WTC11 (cell line): ENCODE results near the gene FAM216B.

ENCODE experiments used
- CDX4 ChIP-seq: fragments of 250-450 bp; sonication (Bioruptor Pico); IDR thresholded peaks from 2 replicates; pipeline ENCODE4 v1.9.0; 2021; ENCODE audit warnings: moderate library complexity, mild to moderate bottlenecking, inconsistent platforms, borderline replicate concordance
- CTCF ChIP-seq: fragments of 200-600 bp; IDR thresholded peaks from 2 replicates; pipeline ENCODE4 v1.8.0; 2022; ENCODE audit warnings: antibody characterized with exemption
- ESRRA ChIP-seq: sonication (generic); formaldehyde crosslinking; IDR thresholded peaks from 2 replicates; pipeline ENCODE4 v1.8.1; 2022; ENCODE audit warnings: mild to moderate bottlenecking, missing genetic modification reagents, borderline replicate concordance
- ETV6 ChIP-seq: sonication (generic); formaldehyde crosslinking; IDR thresholded peaks from 2 replicates; pipeline ENCODE4 v1.8.1; 2022; ENCODE audit warnings: mild to moderate bottlenecking, missing genetic modification reagents
- HMGXB4 ChIP-seq: sonication (generic); formaldehyde crosslinking; IDR thresholded peaks from 2 replicates; pipeline ENCODE4 v1.8.1; 2023; ENCODE audit warnings: mild to moderate bottlenecking, moderate library complexity, missing genetic modification reagents
- IRF1 ChIP-seq: sonication (generic); formaldehyde crosslinking; IDR thresholded peaks from 2 replicates; pipeline ENCODE4 v1.8.0; 2023; ENCODE audit warnings: missing genetic modification reagents
- MAX ChIP-seq: sonication (generic); formaldehyde crosslinking; IDR thresholded peaks from 2 replicates; pipeline ENCODE4 v1.8.0; 2022; ENCODE audit warnings: mild to moderate bottlenecking, missing genetic modification reagents
- MYBL2 ChIP-seq: sonication (generic); formaldehyde crosslinking; IDR thresholded peaks from 2 replicates; pipeline ENCODE4 v1.8.1; 2023; ENCODE audit warnings: mild to moderate bottlenecking, moderate library complexity, missing genetic modification reagents
- USF2 ChIP-seq: sonication (generic); formaldehyde crosslinking; IDR thresholded peaks from 2 replicates; pipeline ENCODE4 v1.8.1; 2023; ENCODE audit warnings: mild to moderate bottlenecking, missing genetic modification reagents, moderate library complexity
- ZNF425 ChIP-seq: fragments of 250-450 bp; sonication (Bioruptor Pico); conservative IDR thresholded peaks from 2 replicates; pipeline ENCODE4 v1.9.0; 2021; ENCODE audit warnings: mild to moderate bottlenecking
- ZNF532 ChIP-seq: fragments of 250-450 bp; sonication (Bioruptor Pico); IDR thresholded peaks from 2 replicates; pipeline ENCODE4 v1.9.0; 2021; ENCODE audit warnings: mild to moderate bottlenecking, borderline replicate concordance
- ZSCAN18 ChIP-seq: fragments of 250-450 bp; sonication (Bioruptor Pico); IDR thresholded peaks from 2 replicates; pipeline ENCODE4 v2.1.2; 2022; ENCODE audit warnings: mild to moderate bottlenecking, moderate library complexity

GRCh38 chr13:42732073-42732472 is 49.3 kb upstream of the FAM216B start:
- TF ChIP-seq ETV6 (CRISPR knock-in tag) (no peak), CTCF (no peak), ZNF532 (CRISPR knock-in tag) (no peak), IRF1 (no peak), ZNF425 (CRISPR knock-in tag) (no peak), MAX (CRISPR knock-in tag) (no peak), USF2 (CRISPR knock-in tag) (no peak), HMGXB4 (CRISPR knock-in tag) (no peak), MYBL2 (CRISPR knock-in tag) (no peak), CDX4 (no peak), ZSCAN18 (CRISPR knock-in tag) (no peak), ESRRA (CRISPR knock-in tag) (no peak)
